SKM-1 (cell line): Measurements from ENCODE around the gene REXO5.

Source experiments
- DNase-seq: peaks from one replicate; lab custom pipeline; 2025; ENCODE audit not compliant: unreplicated experiment; lab: John Stamatoyannopoulos, UW

REXO5 gene

GRCh38 chr16:20871258-20871657 lies 64.9 kb downstream of the REXO5 start:
- no peak for DNase-seq

GRCh38 chr16:20871941-20872815 lies 65.9 kb downstream of the REXO5 start:
- DNase-seq: no peak

- DNase-seq: no peak
Observed at GRCh38 chr16:20873331-20873730, 67.0 kb downstream of the REXO5 start.

- no peak for DNase-seq
Observed at GRCh38 chr16:20874088-20874581, 67.8 kb downstream of the REXO5 start.

- no peak for DNase-seq
Observed at GRCh38 chr16:20875355-20875650, 69.0 kb downstream of the REXO5 start.

- DNase-seq: no peak
Observed at GRCh38 chr16:20878682-20879147, 72.4 kb downstream of the REXO5 start.

- DNase-seq: no peak
Observed at GRCh38 chr16:20879175-20880040, 73.1 kb downstream of the REXO5 start.

- DNase-seq: no peak
Observed at GRCh38 chr16:20880867-20881502, 74.7 kb downstream of the REXO5 start.

- no peak for DNase-seq
Observed at GRCh38 chr16:20881503-20881878, 75.2 kb downstream of the REXO5 start.

GRCh38 chr16:20883554-20884239 lies 77.4 kb downstream of the REXO5 start:
- no peak for DNase-seq

- no peak for DNase-seq
Observed at GRCh38 chr16:20884240-20884556, 77.9 kb downstream of the REXO5 start.

GRCh38 chr16:20886320-20886719 lies 80.0 kb downstream of the REXO5 start:
- no peak for DNase-seq

- DNase-seq: no peak
Observed at GRCh38 chr16:20887207-20887606, 80.9 kb downstream of the REXO5 start.

GRCh38 chr16:20889625-20890275 lies 83.4 kb downstream of the REXO5 start:
- no peak for DNase-seq

GRCh38 chr16:20894388-20894787 lies 88.1 kb downstream of the REXO5 start:
- no peak for DNase-seq

- no peak for DNase-seq
Observed at GRCh38 chr16:20897253-20897897, 91.0 kb downstream of the REXO5 start.

GRCh38 chr16:20897922-20898321 lies 91.6 kb downstream of the REXO5 start:
- DNase-seq: no peak

GRCh38 chr16:20899071-20899470 lies 92.7 kb downstream of the REXO5 start:
- no peak for DNase-seq
